Right lobe of liver (tissue), 6 donors: ENCODE data around the gene SYT6. TPM values are rescaled to one million over a fixed set of nuclear protein-coding genes. Genes with fewer than 3 reads are reported as not detected.

Experiments
- ATAC-seq, 4 donors: fragments of 200-7000 bp; cut with Tn5 transposase; one replicate each; pipeline ENCODE4 v1.9.1; 2020; ENCODE audit warnings: mild to moderate bottlenecking in 4 of 4, moderate library complexity in 4 of 4
- DNase-seq, 3 donors: peaks; one replicate each; pipeline ENCODE4 v3.0.0-alpha.2; 2020
- H3K27ac ChIP-seq, 3 donors: fragments of 200-600 bp; one replicate each; pipeline ENCODE4 v1.8.0; 2022
- H3K27me3 ChIP-seq, 2 donors: fragments of 200-600 bp; one replicate each; pipeline ENCODE4 v1.8.0; 2022
- H3K36me3 ChIP-seq, 4 donors: fragments of 200-600 bp; sonication (generic) in 1 of 4; one replicate each; pipeline versions ENCODE4 v1.5.1 to v1.8.0; 2017 to 2022; ENCODE audit warnings: control low read depth in 1 of 4
- H3K4me1 ChIP-seq, 4 donors: fragments of 200-600 bp; sonication (generic) in 1 of 4; one replicate each; pipeline versions ENCODE4 v1.5.1 to v1.8.0; 2017 to 2022; ENCODE audit warnings: control low read depth in 1 of 4
- H3K4me3 ChIP-seq, 3 donors: fragments of 200-600 bp; one replicate each; pipeline ENCODE4 v1.8.0; 2022
- H3K9me3 ChIP-seq, 4 donors: fragments of 200-600 bp; sonication (generic) in 1 of 4; one replicate each; pipeline versions ENCODE4 v1.5.1 to v1.8.0; 2017 to 2022; ENCODE audit warnings: control low read depth in 1 of 4
- CTCF ChIP-seq, 4 donors: fragments of 200-600 bp in 3 of 4; fragments of 450-650 bp in 1 of 4; IDR thresholded peaks; one replicate each; pipeline versions ENCODE4 v1.5.1 to v1.8.0; 2016 to 2022; ENCODE audit warnings: antibody characterized with exemption in 4 of 4, mild to moderate bottlenecking in 2 of 4
- POLR2A ChIP-seq: fragments of 450-650 bp; IDR thresholded peaks from one replicate; pipeline ENCODE4 v1.6.1; 2017; ENCODE audit warnings: antibody characterized with exemption, mild to moderate bottlenecking
- WGBS: methylation state at CpG from one replicate; pipeline ENCODE4 v1.1.6; 2018; ENCODE audit warnings: low coverage, low lambda C conversion rate; ENCODE audit not compliant: insufficient coverage; ENCODE audit errors: missing lambda C conversion rate; 5-methylcytosine and 5-hydroxymethylcytosine counted together
- intact Hi-C, 2 donors: fragments of 100-400 bp; cut with DNase I; formaldehyde crosslinking; loops; one replicate each; pipeline versions ENCODE4 v1.11.2 to v1.14.1; 2022
- total RNA-seq, 6 experiments: library from RNA; depleted of rRNA in 2 of 6; stranded (reverse); fragments of >200 nt in 2 of 6; fragmentation: NEBNext Ultra II Directional in 3 of 6; extraction: Animal tissue kit (Norgen Biotek cat#: 25700) in 3 of 6; gene quantifications; one replicate each; pipeline versions ENCODE4 v1.1.0 to v1.2.4, GENCODE V29; 2016 to 2023
- donor health status: DM: no; HTN: yes; CAD: no.
- donor health status: DM: no; HTN: no; CAD: no.
- donor health status: DM: no; HTN: no; CAD: no.
- donor health status: DM: no; HTN: yes; CAD: no.
- donor health status: DM: no; HTN: yes; CAD: no.

SYT6 gene
- total RNA-seq, 6 experiments from 2014 or later, result not detected

- 40% methylated on average over 16 of the region's 17 CpGs for WGBS
- Histone ChIP-seq H3K36me3 (no peaks in the 10 kb centered on the region), H3K27me3 (no peaks in the 10 kb centered on the region), H3K27ac (no peak overlapping the region), H3K4me1 (no peaks in the 10 kb centered on the region), H3K4me3 (no peak overlapping the region), H3K9me3 (no peaks in the 10 kb centered on the region)
- ATAC-seq (peak; percentile 56 to 78 (median 62)), DNase-seq (peak in 1 of 3 donors; percentile 26)
- intact Hi-C loops, result no loop called here
- TF ChIP-seq CTCF (IDR thresholded peaks at IDR 0.05), result no peak
- TF ChIP-seq POLR2A, result no peak
Measured at GRCh38 chr1:114081437-114082303, 72.0 kb downstream of the SYT6 start.

GRCh38 chr1:114080511-114081436 lies 72.9 kb downstream of the SYT6 start:
- 66% methylated on average over 9 of the region's 13 CpGs for WGBS
- no peak for TF ChIP-seq CTCF (IDR thresholded peaks at IDR 0.05)
- no peak for TF ChIP-seq POLR2A

GRCh38 chr1:114079596-114080190 lies 74.0 kb downstream of the SYT6 start:
- H3K27ac ChIP-seq, result no peak overlapping the region
- ATAC-seq (no peak), DNase-seq (no peak)
- H3K9me3 ChIP-seq, result no peaks in the 10 kb centered on the region
- no peaks in the 10 kb centered on the region for H3K27me3 ChIP-seq
- WGBS, result 68% methylated on average over 5 of the region's 5 CpGs
- H3K4me1 ChIP-seq, result no peaks in the 10 kb centered on the region
- TF ChIP-seq POLR2A (no peak), CTCF (IDR thresholded peaks at IDR 0.05) (no peak)
- intact Hi-C loops, result no loop called here
- no peaks in the 10 kb centered on the region for H3K36me3 ChIP-seq
- no peak overlapping the region for H3K4me3 ChIP-seq

More at GRCh38 chr1:114080511-114081436, 72.9 kb downstream of the SYT6 start:
- DNase-seq (no peak), ATAC-seq (no peak)
- Histone ChIP-seq H3K4me1 (no peaks in the 10 kb centered on the region), H3K36me3 (no peaks in the 10 kb centered on the region), H3K4me3 (no peak overlapping the region), H3K27me3 (no peaks in the 10 kb centered on the region), H3K9me3 (no peaks in the 10 kb centered on the region), H3K27ac (no peak overlapping the region)
- intact Hi-C loops, result no loop called here

- H3K4me1 ChIP-seq, result no peaks in the 10 kb centered on the region
- TF ChIP-seq CTCF (IDR thresholded peaks at IDR 0.05), result no peak
- TF ChIP-seq POLR2A, result no peak
- WGBS, result 27% methylated on average over 3 of the region's 4 CpGs
Measured at GRCh38 chr1:114078116-114078515, 75.6 kb downstream of the SYT6 start.

More at GRCh38 chr1:114078116-114078515, 75.6 kb downstream of the SYT6 start:
- no peaks in the 10 kb centered on the region for H3K27me3 ChIP-seq
- ATAC-seq, result no peak
- intact Hi-C loops, result no loop called here
- H3K27ac ChIP-seq, result no peak overlapping the region
- H3K4me3 ChIP-seq, result no peak overlapping the region
- no peaks in the 10 kb centered on the region for H3K9me3 ChIP-seq
- DNase-seq, result no peak
- H3K36me3 ChIP-seq, result no peaks in the 10 kb centered on the region
